ENCODE measurements around the gene NFKBIL1.

GRCh38 chr6:31586008-31586407, 38.6 kb downstream of the NFKBIL1 start, which contains the start of gene LST1:
- TF ChIP-seq CTCF (IDR thresholded peaks at IDR 0.05): no peak
- no peak for TF ChIP-seq ZFX (IDR thresholded peaks at IDR 0.05; ENCODE audit: borderline replicate concordance)
